ENCODE measurements around the gene NTN1. TPM values are rescaled to one million over a fixed set of nuclear protein-coding genes. Genes with fewer than 3 reads are reported as not detected.

NTN1 gene
- total RNA-seq, 2 experiments from 2014 or later, result 1.2 to 1.3 TPM

DNA sequence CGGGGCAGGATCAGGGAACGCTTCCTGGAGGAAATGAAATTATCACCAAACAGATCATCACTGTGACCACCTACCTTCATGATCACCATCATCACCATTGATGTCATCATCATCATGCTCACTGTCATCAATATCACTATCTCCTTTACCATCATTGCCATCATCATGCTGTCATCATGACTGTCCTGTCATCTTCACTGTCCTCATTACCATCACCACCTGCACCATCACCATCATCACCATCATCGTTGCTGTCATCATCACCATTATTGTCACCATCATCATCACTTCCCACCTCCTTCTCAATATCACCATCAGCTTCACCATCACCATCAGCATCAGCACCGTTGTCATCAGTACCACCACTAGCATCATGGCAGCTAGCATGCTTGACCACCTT lies 65.3 kb downstream of the NTN1 start:
- no peak for ATAC-seq
- H3K4me1 Mint-ChIP-seq (ENCODE audit: low read depth), result no peaks in the 10 kb centered on the region
- H3K4me3 Mint-ChIP-seq, result no peak overlapping the region
- intact Hi-C loops (cut with micrococcal nuclease), result no loop called here
- CTCF ChIA-PET, result no interaction called here
- H3K9me3 Mint-ChIP-seq, result no peaks in the 10 kb centered on the region
- H3K27me3 Mint-ChIP-seq, result peaks cover 5% of the 10 kb centered on the region
- POLR2A ChIA-PET, result no interaction called here
- H3K27ac Mint-ChIP-seq, result no peak overlapping the region
- DNase-seq, result no peak
- no peaks in the 10 kb centered on the region for H3K36me3 Mint-ChIP-seq (ENCODE audit: low read depth)
- TF ChIP-seq, protein P1, sequence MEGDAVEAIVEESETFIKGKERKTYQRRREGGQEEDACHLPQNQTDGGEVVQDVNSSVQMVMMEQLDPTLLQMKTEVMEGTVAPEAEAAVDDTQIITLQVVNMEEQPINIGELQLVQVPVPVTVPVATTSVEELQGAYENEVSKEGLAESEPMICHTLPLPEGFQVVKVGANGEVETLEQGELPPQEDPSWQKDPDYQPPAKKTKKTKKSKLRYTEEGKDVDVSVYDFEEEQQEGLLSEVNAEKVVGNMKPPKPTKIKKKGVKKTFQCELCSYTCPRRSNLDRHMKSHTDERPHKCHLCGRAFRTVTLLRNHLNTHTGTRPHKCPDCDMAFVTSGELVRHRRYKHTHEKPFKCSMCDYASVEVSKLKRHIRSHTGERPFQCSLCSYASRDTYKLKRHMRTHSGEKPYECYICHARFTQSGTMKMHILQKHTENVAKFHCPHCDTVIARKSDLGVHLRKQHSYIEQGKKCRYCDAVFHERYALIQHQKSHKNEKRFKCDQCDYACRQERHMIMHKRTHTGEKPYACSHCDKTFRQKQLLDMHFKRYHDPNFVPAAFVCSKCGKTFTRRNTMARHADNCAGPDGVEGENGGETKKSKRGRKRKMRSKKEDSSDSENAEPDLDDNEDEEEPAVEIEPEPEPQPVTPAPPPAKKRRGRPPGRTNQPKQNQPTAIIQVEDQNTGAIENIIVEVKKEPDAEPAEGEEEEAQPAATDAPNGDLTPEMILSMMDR (IDR thresholded peaks at IDR 0.05), result no peak

DNA sequence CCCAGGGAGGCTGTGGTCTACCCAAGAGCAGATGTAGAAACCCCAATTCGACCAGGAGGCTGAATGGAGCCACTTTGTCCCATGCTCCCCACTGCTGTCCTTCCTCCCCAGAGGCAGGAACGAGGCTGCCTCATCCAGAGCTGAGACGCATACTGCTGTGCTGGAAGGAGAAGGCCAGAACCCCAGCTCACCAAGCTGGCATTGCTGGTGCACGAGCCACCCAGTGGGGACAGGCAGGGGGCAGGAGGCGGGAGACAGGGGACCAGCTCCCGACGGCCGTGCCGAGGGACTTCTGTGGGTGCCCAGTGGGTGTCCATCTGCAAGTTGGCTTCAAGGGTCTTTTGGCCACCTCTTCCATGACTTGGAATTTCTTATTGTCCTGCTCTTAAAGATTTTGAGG lies 66.6 kb downstream of the NTN1 start:
- no peaks in the 10 kb centered on the region for H3K36me3 Mint-ChIP-seq (ENCODE audit: low read depth)
- H3K9me3 Mint-ChIP-seq, result no peaks in the 10 kb centered on the region
- H3K27me3 Mint-ChIP-seq, result peaks cover 5% of the 10 kb centered on the region
- H3K4me3 Mint-ChIP-seq, result no peak overlapping the region
- ATAC-seq, result no peak
- H3K27ac Mint-ChIP-seq, result no peak overlapping the region
- POLR2A ChIA-PET, result no interaction called here
- TF ChIP-seq, protein P1 (IDR thresholded peaks at IDR 0.05), result no peak
- intact Hi-C loops (cut with micrococcal nuclease), result no loop called here
- no peak for DNase-seq
- no peaks in the 10 kb centered on the region for H3K4me1 Mint-ChIP-seq (ENCODE audit: low read depth)
- CTCF ChIA-PET, result no interaction called here

DNA sequence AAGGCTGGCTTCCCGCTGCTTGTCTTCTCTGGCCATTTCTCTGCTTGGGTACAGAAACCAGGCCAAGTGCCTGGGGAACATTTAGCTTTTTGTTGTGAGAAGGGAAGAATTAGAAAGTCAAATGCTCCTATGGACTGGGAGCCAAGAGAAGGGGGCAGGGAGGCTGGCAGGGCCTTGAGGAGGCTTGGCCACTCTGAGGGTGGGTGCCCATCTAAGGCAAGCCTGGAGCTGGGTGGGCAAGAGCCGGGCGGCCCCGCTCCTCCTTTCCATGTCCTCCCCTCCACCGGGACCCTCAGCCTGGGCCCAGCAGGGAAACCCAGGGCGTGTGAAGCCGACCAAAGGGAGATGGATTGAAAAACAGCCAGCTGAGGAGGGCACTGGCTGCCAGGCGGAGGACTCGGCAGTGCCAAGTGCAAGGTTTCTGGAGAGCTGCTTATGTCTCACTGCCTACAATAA lies 69.4 kb downstream of the NTN1 start:
- DNase-seq, result no peak
- ATAC-seq, result no peak
- intact Hi-C loops (cut with micrococcal nuclease), result no loop called here
- TF ChIP-seq, protein P1 (IDR thresholded peaks at IDR 0.05), result no peak
- ChIA-PET POLR2A (interaction anchor here (0.6 kb wide), 1 partner anchor 201 kb away, joined by 3 read pairs; no protein-coding TSS in a partner anchor), CTCF (interaction anchor here (0.9 kb wide), 1 partner anchor 432 kb away, joined by 3 read pairs; no protein-coding TSS in a partner anchor)
- Mint-ChIP-seq H3K27me3 (peaks cover 5% of the 10 kb centered on the region), H3K9me3 (no peaks in the 10 kb centered on the region), H3K36me3 (ENCODE audit: low read depth) (no peaks in the 10 kb centered on the region), H3K27ac (no peak overlapping the region), H3K4me3 (no peak overlapping the region), H3K4me1 (ENCODE audit: low read depth) (no peaks in the 10 kb centered on the region)

DNA sequence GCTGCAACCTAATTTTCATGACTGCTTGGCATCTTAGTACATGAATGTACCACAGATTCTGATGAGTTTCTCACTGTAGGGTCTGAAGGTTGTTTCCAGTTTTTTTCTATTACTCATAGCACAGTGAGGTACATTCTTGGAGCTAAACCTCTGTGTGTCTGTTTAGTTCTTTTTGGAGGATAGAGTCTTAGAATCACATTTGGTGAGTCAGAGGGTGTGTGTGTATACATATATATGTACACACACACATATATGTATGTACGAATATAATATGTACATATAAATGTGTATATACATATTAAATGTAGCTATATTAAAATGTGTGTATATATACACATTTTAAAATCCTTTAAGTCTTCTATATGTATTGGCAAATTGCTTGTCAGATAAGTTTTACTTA lies 72.9 kb downstream of the NTN1 start:
- intact Hi-C loops (cut with micrococcal nuclease), result no loop called here
- Mint-ChIP-seq H3K27ac (no peak overlapping the region), H3K4me3 (no peak overlapping the region), H3K4me1 (ENCODE audit: low read depth) (no peaks in the 10 kb centered on the region), H3K36me3 (ENCODE audit: low read depth) (no peaks in the 10 kb centered on the region), H3K27me3 (peaks cover 2% of the 10 kb centered on the region), H3K9me3 (no peaks in the 10 kb centered on the region)
- ChIA-PET CTCF (no interaction called here), POLR2A (interaction anchor here (1.0 kb wide), 1 partner anchor 11 kb away, joined by 4 read pairs; no protein-coding TSS in a partner anchor)
- DNase-seq (no peak), ATAC-seq (no peak)
- TF ChIP-seq, protein P1 (IDR thresholded peaks at IDR 0.05), result no peak

DNA sequence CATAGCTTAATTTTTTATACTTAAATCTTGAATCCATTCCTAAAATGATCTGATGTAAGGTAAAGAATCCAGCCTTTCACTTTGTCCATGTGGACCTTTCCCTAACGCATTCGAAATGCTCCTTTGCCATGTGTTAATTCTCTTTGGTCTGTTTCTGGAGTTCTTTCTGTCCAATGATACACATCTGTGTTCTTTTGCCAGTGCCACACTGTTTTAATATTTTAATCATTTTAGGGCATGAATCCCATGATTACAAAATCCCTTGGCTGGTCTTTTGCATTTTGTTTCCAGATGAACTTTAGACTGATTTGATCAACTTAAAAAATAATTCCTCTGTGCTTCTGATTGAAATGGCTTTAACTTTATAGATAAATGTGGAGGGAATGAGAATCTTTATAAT lies 74.1 kb downstream of the NTN1 start:
- H3K4me3 Mint-ChIP-seq, result no peak overlapping the region
- POLR2A ChIA-PET, result no interaction called here
- no peaks in the 10 kb centered on the region for H3K4me1 Mint-ChIP-seq (ENCODE audit: low read depth)
- no peaks in the 10 kb centered on the region for H3K36me3 Mint-ChIP-seq (ENCODE audit: low read depth)
- no peak for DNase-seq
- H3K27me3 Mint-ChIP-seq, result peaks cover 4% of the 10 kb centered on the region
- ATAC-seq, result no peak
- TF ChIP-seq, protein P1 (IDR thresholded peaks at IDR 0.05), result no peak
- no peaks in the 10 kb centered on the region for H3K9me3 Mint-ChIP-seq
- intact Hi-C loops (cut with micrococcal nuclease), result no loop called here
- CTCF ChIA-PET, result no interaction called here
- H3K27ac Mint-ChIP-seq, result no peak overlapping the region

All from activated CD8-positive, alpha-beta T cell treated with anti-CD3 and anti-CD28 coated beads for 36 hours (primary cell).